Activated gamma-delta T cell treated with anti-CD3 and anti-CD28 coated beads, Interleukin-2, amount 50 U/mL, for 16 hours (primary cell): ENCODE results near the gene ZNF283.
A peak's percentile ranks its signal among the peaks of the same experiment; 100 is the strongest.

Experiments
- DNase-seq: peaks from one replicate; pipeline ENCODE4 v3.0.0-alpha.2; 2020; ENCODE audit warnings: low read depth

The ZNF283 gene

DNA sequence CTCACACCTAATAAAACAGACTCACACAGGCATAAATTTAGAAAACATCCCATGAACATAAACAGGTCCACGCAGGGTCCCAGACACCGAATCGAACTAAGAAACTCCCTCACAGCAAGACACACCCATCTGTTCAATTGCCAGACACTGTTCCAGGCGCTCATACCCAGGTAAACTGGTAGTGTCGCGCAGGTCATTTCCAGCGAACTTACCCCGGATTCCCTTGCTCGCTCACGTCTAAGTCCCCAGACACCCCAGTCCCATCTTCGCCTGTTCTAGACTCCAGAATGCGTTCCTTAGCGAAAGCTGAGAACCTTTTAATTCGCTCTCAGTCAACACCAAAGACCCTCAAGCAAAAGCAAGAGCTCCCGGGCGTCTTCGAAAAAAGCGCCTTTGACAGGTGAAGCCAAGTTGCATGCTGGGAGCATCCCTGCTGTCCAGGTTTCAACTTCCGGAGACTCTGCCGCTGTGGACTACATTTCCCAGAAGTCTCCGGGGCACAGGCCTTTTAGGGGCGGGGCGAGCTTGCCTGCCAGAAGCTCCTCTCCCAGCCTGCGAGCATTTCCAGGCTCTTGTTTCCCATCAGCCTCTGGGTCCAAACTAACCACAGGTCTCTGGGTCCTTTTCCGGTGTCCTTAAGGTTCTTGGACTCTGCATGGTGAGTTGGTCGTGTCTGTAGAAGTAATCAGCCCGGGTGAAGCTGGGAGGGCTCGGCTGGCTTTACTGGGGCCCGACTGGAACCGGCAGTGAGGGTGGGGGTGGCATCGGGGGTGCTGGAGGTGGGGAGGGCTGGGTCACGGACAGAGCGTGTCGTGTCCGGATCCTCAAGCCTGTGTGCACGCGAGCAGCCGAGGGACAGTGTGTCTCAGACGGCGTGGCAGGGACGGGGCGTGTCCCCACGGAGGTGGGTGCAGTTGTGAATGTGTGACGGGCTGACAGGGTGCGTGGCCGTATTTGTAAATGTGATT is at the start of gene ZNF283:
Gene ZNF283 (plus strand): TSS at position 535 of the 968 bp plus-strand sequence. CDS start 6,184 bp downstream, outside the sequence.
- peak; percentile 72 for DNase-seq

DNA sequence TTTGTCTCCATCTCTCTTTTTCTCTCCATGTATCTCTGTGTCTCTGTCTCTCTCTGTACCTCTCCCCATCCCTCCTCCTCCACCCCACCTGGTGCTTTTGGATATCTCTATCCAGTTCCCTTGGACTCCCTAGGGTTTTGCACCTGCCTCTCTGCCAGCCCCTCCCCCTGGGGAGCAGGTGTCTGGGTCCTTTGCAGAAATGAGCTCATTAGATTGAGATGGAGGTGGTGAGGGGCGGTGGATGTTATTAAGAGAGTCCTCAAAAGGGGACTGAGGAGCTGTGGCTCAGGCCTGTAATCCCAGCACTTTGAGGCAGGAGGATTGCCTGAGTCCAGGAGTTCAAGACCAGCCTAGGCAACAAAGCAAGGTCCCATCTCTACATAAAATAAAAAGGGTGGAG is 48.5 kb upstream of the ZNF283 start:
- no peak for DNase-seq

DNA sequence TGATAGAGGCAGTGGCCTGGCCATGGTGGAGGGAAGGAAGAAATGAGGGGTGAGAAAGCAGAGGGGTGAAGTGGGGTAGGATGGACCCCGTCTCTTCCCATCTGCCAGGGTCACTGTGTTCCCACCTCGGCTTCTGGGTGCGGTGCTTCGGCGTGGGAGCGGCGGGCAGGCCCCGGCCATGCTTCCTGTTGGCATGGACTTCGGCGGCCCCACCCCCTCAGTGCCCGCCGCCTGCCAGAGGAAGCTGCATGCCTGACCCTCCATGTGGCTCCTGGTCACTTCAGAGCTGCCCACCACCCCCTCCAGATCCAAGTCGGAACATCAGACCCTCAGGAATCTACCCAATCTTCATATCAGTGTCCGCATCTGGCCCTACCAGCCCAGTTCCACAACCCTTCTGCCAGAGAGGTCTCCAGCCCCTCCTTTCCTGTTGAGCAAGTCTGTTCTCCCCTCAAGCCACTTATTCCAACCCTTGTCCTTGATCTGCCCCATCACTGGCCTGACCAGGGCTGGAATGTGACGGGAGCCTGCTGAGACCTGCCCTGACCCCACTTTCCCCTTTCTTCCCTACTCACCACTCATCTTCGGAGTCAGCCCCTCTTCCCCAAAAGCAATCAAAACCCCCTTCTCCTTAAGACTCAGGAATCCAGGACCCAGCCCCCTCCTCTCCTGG is 47.8 kb upstream of the ZNF283 start:
- DNase-seq, result no peak

DNA sequence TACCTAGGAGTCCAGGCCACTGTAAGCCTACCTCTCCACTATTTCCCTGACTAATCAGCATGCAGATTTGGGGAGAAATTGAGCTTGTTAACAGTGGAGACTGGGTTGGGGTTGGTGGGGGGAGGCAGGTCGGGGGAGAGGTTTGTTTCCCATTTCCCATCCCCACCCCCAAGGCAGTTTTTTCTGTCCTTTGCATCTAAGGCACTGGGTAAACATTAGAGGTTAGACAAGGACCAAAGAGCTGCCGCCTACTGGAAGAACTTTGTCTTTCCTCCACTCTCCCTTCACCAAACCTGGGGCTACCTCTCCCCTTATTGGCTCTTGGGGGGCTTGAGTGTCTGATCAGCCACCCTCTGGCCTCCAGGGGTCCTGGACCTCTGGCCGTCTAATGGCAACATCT is 47.3 kb upstream of the ZNF283 start:
- DNase-seq, result no peak

DNA sequence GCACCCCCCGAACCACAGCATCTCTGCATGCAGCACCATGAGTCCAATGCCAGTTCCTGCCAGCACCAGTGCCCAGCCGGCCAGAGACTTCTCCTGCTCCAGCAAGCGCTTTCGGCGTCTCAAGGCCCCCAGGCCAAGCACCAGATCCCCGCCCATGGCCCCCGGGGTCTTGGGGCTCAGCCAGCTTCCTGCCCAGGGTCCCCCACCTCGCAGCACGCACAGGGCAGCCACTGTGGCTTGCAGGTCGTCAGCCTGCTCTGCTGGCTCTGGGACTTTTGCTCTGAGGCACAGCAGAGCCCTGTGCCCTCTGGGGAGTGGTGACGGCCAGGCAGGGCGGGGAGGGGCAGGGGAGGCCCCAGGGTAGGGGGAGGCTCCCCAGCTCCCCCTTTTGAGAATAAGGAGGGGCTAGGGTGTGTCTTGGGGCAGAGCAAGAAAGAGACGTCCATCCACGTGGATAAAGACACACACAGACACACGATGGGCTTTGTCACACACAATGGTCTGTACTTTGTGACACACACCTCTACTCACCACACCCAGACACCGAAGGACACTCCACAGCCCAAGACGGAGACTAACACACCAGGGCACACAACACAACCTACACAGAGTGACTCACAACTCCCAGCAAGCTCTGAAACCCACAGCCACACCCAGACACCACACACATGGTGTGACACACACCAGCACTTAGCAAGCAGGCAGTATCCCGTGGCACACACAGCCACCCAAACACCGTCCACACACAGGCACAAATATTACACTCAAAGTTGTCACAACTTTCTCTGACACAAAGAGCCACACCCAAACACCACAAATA is 46.2 kb upstream of the ZNF283 start, which contains the start of gene KCNN4:
Gene KCNN4 (minus strand): TSS at position 268 of the 820 bp plus-strand sequence. CDS start 112 bp downstream, at position 156.
- peak; percentile 37 for DNase-seq

DNA sequence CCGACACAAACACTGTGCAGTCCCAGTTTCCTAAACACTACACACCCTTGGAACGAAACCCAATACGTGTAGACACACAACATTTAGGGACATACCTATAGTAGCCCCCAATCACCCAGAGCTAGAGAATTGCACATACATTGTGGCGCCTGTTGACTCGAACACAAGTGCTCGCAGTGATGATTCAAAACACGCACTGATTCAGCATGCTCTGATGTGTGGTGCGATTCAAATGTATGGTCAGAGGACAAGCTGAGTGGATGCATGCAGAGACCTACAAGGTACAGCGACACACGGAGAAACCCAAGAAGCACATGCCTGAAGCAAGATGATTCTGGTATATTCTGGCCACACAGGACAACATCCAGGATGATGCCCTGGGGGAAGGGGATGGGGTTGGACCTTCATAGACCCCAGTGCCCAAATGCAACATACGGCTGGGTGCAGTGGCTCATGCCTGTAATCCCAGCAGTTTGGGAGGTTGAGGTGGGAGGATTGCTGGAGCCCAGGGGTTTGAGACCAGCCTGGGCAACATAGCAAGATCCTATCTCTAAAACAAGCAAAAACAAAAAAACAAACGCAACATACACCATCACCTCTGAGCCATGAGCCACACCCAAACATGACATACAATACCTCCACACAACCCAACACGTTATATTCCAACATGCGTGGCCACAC is 45.4 kb upstream of the ZNF283 start:
- DNase-seq, result no peak

DNA sequence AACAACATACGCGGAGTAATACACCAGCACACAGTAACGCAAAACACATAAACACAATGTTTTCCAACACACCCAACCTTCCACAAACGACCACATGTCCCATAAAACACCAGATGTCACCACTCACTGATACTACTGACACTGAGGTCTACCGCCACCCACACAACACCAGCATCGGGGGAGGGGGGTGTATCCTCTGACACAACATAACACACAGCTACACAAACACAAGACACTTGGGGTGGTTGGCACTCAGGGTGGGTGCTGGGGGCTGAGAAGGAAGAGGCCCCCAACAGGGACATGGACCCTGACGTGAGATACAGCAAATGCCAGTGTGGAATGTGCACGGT is 44.8 kb upstream of the ZNF283 start:
- no peak for DNase-seq

DNA sequence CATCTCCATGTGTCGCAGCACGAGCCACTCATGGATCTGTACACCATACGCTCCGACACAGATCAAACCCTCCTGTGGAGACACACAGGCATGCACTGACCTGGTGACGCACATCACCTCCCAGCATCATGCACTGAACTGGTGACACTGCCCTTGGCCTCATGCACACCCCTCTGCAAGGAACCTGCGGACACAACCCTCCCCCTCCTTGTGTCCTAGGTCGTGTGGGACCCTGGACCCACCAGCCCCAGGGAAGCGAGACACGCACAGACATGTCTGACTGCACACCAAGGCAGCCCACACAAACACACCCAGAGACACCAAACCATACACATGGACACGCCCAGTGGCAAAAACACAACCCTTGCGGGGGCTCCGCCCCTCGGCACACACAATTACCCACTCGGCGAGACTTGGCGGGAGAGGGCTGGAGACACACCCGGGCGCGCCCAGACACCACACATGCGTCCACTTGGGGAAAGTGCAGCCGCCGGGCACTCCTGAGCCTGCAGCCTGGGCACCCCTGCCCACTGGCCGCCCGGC is 44.4 kb upstream of the ZNF283 start:
- DNase-seq, result no peak

DNA sequence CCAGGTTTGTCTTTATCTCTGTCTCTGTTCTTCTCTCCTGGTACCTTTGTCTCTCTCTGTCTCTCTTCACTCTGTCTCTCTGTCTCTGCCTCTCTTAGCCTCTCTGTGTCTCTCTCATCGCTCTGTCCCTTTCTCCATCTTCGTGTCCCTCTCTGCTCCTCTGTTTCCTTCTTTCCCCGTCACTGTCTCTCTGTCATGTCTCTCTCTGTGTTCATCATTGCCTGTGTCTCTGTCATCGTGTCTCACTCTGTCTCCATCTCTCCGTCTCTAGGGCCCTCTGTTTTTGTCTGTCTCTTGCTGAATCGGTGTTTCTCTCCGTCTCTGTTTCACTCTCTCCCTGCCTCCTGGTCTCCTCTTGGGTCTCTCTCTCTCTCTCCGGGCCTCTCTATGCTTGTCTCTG is 43.5 kb upstream of the ZNF283 start:
- DNase-seq, result no peak

DNA sequence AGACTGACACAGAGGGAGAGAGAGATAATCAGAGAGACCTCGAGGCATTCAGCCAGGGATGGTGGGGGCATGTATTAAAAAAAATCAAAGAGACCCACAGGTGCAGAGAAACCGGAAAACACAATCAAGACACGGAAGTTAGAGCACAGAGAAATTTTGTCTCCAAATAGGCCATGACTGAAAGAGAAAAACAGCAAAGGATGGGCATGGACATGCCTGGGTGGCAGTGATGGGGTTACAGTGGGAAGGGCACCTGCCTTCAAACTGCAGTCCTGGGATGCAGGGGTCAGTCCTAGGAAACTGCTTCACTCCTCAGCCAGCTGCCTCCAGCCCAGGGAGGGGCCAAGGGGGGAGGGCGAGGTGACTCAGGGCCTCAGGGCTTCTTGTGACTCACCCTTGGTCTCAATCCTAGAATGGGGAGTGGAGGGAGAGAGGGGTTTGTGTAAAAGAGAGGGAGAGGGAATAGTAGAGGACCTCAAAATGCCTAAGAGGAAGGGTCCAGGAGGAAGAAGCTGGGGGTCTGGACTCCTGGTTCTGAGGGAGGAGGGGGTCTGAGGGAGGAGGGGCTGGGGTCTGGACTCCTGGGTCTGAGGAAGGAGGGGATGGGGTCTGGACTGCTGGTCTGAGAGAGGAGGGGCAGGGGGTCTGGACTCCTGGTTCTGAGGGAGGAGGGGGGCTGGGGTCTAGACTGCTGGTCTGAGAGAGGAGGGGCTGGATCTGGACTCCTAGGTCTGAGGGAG is 42.7 kb upstream of the ZNF283 start:
- DNase-seq, result peak; percentile 19

DNA sequence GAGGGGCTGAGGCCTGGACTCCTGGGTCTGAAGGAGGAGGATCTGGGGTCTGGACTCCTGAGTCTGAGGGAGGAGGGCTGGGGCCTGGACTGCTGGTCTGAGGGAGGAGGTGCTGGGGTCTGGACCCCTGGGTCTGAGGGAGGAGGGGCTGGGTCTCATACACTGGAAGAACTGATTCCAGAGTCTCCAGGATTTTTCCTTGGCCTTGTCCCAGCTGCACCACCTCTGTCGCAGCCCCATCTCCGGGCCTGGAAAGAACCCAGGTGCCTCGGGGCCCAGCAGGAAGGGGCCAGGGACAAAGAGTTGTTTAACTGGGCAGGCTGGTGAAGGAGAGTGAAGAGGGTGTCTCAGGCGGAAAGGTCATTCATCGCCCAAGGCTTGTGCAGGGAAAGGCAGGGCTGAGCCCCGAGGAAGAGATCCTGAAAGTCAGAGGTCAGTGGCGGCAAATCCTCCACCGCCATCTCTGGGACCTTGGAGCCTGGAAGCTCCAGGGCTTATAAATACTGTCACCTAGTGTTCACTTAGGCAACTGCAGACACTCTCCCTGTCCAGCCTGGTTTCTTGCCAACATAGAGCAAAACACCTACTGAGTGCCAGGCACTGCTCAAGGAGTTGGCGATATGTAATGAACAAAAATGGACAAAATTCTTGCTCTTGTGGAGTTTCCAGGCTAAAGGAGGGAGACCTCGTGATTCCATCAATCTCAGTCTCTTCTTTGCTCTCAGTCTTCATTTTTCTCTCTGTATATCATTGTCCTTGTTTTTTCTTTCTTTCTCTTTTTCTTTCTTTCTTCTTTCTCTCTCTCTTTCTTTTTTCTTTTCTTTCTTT is 41.9 kb upstream of the ZNF283 start:
- DNase-seq, result peak; percentile 16

DNA sequence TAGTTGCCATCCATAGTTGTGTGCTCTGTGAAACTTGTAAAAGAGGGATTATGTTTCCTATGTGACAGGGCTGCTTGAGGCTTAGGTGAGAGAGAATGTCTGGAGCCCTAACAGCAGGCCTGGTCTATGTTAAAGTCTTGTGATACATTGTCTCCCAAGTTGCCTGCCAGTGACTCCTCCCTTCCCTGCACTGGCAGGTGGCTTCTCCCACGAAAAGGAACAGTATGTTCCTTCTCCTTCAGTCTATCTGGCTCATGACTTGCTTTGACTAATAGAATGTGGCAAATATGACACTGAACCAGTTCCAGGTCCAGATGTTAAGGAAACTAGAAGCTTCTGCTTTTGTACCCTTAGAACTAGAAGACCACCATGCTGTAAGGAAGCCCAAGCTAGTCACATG is 40.5 kb upstream of the ZNF283 start:
- no peak for DNase-seq

DNA sequence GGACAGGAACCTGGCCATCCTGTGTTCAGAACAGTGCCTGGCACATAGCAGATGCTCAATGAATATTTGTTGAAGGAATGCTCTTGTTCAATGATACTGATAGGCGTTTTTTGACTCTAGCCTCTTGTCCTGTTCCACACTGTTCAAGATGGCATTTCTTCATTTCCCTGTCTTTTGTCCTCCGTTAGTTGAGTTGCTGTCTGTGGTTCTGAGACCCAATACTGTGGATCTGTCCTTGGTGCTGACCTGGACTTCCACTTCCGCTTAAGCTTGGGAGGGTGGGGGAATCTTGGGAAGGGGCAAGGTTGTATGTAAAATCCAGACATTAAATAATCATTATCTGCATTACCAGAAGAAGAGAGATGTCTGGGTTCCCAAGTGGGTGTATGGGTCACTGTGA is 38.1 kb upstream of the ZNF283 start:
- no peak for DNase-seq

DNA sequence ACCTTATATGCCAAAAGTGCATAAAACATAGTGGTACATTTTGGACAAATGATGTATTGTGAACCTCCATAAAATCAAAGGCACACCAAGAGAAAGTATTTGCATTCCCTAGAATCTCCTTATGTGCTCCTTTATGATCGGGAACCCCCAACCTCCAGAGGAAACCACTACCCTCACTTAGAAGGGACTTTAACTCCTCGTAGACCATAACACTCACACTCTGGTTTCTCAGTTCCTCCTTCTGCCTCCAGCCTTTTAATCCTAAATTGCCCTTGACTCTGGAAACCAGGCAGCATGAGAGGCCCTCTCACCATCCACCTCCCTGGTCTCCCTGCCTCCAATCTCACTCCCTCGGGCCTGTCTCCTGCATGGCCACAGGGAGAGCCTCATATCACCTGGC is 36.5 kb upstream of the ZNF283 start:
- DNase-seq, result no peak

DNA sequence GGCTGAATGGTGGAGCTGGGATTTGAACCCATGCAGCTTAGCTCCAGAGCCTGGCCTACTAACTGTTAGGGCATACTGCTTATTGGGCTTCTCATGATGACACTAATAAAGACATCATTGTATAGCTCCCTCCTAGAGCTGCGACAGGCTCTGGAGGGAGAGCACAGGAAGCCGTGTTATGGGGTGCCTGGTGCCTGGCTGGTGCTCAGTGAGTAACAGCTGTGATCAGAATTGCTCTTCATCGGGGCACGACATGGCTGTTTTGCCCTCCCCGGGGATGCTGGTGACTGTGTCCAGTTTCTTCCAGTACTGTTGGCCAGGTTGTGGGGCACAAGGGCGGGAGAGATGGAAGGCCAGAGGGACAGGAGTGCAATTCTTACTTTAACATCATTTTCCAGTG is 30.0 kb upstream of the ZNF283 start:
- DNase-seq, result no peak

DNA sequence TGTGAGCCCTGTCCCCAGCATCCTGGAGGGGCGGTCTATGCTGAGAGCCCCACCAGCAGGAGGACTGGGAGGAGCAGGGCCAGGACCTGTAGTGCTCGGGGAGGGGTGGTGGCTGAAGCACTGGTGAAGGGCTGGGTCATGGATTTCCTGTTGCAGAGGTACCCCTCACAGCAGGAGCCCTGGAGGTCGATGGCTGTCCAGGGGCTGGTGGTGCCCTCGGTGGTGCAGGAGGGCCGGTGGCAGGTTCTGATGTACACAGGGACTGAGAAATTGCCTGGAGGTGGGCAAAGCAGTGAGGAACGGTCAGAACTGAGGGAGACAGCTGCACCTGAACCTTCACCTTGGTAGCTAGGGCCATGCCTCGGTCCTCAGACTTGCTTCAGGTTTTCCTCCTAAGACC is 29.6 kb upstream of the ZNF283 start:
- no peak for DNase-seq

DNA sequence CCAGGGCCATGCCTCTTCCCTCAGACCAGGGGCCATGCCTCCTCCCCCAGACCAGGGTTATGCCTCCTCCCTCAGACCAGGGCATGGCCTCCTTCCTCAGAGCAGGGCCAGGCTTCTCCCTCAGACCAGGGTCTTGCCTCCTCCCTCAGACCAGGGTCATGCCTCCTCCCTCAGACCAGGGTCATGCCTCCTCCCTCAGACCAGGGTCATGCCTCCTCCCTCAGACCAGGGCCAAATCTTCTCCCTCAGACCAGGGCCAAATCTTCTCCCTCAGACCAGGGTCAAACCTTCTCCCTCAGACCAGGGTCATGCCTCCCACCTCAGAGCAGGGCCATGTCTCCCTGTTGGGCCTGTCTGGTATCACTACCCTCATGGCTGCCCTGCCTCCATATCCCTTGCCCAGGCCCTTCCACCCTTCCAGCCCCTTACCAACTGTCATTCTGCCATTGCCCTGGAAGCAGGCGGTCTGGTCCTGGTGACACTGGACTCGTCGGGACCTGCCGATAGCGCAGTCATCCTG is 29.0 kb upstream of the ZNF283 start:
- no peak for DNase-seq

DNA sequence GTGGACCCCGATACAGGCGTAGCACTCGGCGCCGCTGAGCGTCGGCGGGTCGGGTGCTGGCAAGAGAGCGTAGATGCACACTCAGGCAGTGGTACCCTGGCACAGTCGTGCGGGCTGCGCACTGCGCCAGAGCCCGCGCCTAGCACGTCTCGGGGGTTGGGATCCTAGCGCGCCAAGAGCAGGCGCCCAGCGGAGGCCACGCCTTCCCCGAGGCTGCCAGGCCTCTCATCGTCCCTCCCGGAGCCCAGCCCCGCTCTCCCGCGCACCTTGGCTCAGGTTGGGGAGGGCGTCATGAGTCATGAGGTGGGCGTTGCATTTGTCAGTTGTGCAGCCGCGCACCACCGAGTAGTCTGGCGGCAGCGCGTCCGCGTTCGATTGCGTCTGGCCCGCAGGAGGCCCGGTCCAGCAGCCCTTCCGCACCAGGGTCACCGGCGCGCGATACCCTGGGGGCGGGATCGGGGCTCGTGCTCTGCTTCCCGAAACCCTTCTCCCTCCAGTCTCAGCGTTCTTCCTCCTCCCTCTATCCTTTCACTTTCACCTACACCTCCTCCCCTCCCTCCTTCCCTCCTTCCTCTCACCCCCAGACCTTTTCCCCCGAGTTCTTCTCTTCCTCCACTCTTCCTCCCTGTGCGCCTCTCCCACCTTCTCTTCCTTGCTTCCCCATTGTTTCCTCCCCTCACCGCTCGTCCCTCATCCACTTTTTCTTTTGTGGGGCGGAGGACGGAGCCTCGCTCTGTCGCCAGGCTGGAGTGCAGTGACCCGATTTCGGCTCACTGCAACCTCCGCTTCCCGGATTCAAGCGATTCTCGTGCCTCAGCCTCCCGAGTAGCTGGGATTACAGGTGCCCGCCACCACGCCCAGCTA is 28.3 kb upstream of the ZNF283 start:
- peak; percentile 48 for DNase-seq
